Measurements from ENCODE around the gene YBX3. TPM values are rescaled to one million over a fixed set of nuclear protein-coding genes. Genes with fewer than 3 reads are reported as not detected.

YBX3 gene
- total and polyA plus RNA-seq, 2 of the 13 experiments (the other 11 are each of a cell fraction or from before 2014, with no cell fraction given) = 77.5 to 99.6 TPM

DNA sequence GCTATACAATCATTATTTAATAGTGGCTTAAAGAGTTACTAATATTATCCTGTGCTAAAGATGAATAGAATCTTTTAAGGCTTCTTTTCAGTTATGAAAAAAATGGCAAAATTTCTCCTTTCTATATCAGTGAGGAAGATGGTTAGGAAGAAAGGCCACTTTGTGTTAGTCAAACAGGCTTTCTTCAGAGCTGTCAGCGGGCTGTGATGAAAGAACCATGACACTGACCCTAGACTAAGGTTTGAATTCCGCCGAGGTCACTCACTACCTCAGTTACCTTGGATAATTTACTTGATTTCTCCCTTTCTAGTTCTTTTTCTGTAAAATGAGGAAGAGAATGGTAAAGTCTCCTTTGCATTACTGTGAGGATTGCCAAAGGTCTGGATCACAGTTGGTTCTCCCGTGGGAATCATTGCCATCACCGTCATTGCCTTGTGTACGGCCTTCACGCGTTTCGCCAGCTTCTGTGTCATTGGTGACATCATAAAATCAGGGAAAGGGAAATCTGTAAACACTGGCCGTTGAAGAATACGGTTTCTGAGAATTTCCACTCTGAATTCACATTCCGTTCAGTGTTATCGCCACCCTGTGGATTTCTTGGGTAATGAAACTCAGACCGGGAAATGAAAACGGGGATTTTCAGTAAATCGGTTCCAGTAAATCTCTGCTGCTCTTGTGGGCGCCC lies 26.7 kb upstream of the YBX3 start (continued):
- 0 out of 2 replicates have a peak, but pooled peaks have one; percentile 16 for TF ChIP-seq MEF2D (CRISPR knock-in tag; IDR thresholded peaks at IDR 0.05)
- no peak for TF ChIP-seq REXO4 (CRISPR knock-in tag; IDR thresholded peaks at IDR 0.05; ENCODE audit: borderline replicate concordance)
- peak; percentile 42; the same call in 1 of the 2 replicates for TF ChIP-seq IRF2 (CRISPR knock-in tag; IDR thresholded peaks at IDR 0.05)
- no peak for TF ChIP-seq SOX13 (IDR thresholded peaks at IDR 0.05)
- TF ChIP-seq SOX13 (CRISPR knock-in tag; conservative IDR thresholded peaks at IDR 0.05 in 1 of 2, IDR thresholded peaks at IDR 0.05 in 1 of 2) = no peak; a peak in 1 of 4 replicates
- no peak for TF ChIP-seq SMAD1 (CRISPR knock-in tag; IDR thresholded peaks at IDR 0.05; ENCODE audit: borderline replicate concordance, low read depth)
- no peak for TF ChIP-seq KDM1A (CRISPR knock-in tag; IDR thresholded peaks at IDR 0.05)
- peak; percentile 95 for TF ChIP-seq ZBTB21 (CRISPR knock-in tag; IDR thresholded peaks at IDR 0.05)
- TF ChIP-seq FOXA1 (IDR thresholded peaks at IDR 0.05) = no peak
- peak; percentile 52; the same call in 1 of the 2 replicates for TF ChIP-seq FOXA1 (CRISPR knock-in tag; IDR thresholded peaks at IDR 0.05)
- TF ChIP-seq FOSL2 (CRISPR knock-in tag; IDR thresholded peaks at IDR 0.05) = peak; percentile 50
- TF ChIP-seq, protein P1, sequence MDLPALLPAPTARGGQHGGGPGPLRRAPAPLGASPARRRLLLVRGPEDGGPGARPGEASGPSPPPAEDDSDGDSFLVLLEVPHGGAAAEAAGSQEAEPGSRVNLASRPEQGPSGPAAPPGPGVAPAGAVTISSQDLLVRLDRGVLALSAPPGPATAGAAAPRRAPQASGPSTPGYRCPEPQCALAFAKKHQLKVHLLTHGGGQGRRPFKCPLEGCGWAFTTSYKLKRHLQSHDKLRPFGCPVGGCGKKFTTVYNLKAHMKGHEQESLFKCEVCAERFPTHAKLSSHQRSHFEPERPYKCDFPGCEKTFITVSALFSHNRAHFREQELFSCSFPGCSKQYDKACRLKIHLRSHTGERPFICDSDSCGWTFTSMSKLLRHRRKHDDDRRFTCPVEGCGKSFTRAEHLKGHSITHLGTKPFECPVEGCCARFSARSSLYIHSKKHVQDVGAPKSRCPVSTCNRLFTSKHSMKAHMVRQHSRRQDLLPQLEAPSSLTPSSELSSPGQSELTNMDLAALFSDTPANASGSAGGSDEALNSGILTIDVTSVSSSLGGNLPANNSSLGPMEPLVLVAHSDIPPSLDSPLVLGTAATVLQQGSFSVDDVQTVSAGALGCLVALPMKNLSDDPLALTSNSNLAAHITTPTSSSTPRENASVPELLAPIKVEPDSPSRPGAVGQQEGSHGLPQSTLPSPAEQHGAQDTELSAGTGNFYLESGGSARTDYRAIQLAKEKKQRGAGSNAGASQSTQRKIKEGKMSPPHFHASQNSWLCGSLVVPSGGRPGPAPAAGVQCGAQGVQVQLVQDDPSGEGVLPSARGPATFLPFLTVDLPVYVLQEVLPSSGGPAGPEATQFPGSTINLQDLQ (CRISPR knock-in tag; IDR thresholded peaks at IDR 0.05) = no peak
- TF ChIP-seq HNF4A (CRISPR knock-in tag; IDR thresholded peaks at IDR 0.05) = no peak
- TF ChIP-seq FOXK1 (CRISPR knock-in tag; IDR thresholded peaks at IDR 0.05; ENCODE audit: borderline replicate concordance, low read depth) = peak; percentile 53; the same call in 1 of the 2 replicates
- TF ChIP-seq AKAP8 (CRISPR knock-in tag; IDR thresholded peaks at IDR 0.05) = no peak
- TF ChIP-seq, protein P2, sequence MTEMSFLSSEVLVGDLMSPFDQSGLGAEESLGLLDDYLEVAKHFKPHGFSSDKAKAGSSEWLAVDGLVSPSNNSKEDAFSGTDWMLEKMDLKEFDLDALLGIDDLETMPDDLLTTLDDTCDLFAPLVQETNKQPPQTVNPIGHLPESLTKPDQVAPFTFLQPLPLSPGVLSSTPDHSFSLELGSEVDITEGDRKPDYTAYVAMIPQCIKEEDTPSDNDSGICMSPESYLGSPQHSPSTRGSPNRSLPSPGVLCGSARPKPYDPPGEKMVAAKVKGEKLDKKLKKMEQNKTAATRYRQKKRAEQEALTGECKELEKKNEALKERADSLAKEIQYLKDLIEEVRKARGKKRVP (CRISPR knock-in tag; IDR thresholded peaks at IDR 0.05) = no peak
- TF ChIP-seq ZSCAN29 (CRISPR knock-in tag; conservative IDR thresholded peaks at IDR 0.05) = peak; percentile 95
- no peak for TF ChIP-seq ZFP36L2 (CRISPR knock-in tag; IDR thresholded peaks at IDR 0.05)
- TF ChIP-seq TCF7 (IDR thresholded peaks at IDR 0.05; ENCODE audit: low read depth) = no peak
- TF ChIP-seq FLYWCH1 (CRISPR knock-in tag; IDR thresholded peaks at IDR 0.05) = no peak
- TF ChIP-seq ZNF790 (CRISPR knock-in tag; IDR thresholded peaks at IDR 0.05; ENCODE audit: borderline replicate concordance) = no peak
- TF ChIP-seq ZNF782 (CRISPR knock-in tag; IDR thresholded peaks at IDR 0.05; ENCODE audit: borderline replicate concordance) = no peak
- TF ChIP-seq, protein P3, sequence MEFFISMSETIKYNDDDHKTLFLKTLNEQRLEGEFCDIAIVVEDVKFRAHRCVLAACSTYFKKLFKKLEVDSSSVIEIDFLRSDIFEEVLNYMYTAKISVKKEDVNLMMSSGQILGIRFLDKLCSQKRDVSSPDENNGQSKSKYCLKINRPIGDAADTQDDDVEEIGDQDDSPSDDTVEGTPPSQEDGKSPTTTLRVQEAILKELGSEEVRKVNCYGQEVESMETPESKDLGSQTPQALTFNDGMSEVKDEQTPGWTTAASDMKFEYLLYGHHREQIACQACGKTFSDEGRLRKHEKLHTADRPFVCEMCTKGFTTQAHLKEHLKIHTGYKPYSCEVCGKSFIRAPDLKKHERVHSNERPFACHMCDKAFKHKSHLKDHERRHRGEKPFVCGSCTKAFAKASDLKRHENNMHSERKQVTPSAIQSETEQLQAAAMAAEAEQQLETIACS (CRISPR knock-in tag; IDR thresholded peaks at IDR 0.05) = no peak
- no peak for TF ChIP-seq ZNF326 (CRISPR knock-in tag; IDR thresholded peaks at IDR 0.05; ENCODE audit: borderline replicate concordance)
- TF ChIP-seq, protein P4, sequence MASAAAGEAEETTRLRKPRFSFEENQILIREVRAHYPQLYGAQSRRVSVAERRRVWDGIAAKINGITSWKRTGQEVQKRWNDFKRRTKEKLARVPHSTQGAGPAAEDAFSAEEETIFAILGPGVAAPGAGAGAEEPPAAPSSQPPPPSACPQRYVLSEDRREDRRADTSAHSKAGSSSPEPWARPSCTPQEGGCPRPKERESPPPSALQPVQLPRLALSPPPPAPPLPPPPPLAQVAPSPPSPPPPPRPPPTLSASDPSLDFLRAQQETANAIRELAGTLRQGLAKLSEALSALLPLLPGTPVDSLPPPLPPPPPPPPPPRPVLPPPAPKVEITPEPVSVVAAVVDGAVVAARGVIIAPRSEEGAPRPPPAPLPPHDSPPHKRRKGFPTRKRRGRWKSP (CRISPR knock-in tag; IDR thresholded peaks at IDR 0.05) = peak; percentile 37; the same call in 1 of the 2 replicates
- TF ChIP-seq FOXA3 (CRISPR knock-in tag; IDR thresholded peaks at IDR 0.05) = peak; percentile 52; the same call in 1 of the 2 replicates

Data from HepG2 (cell line).